ENCODE measurements around the gene FYN. TPM values are rescaled to one million over a fixed set of nuclear protein-coding genes. Genes with fewer than 3 reads are reported as not detected.

FYN gene
- total and polyA plus RNA-seq, 2 of the 13 experiments (the other 11 are each of a cell fraction or from before 2014, with no cell fraction given) = 15.5 to 24.6 TPM

GRCh38 chr6:111614833-111615582, 258.2 kb downstream of the FYN start (continued):
- no peak for TF ChIP-seq ZNF546 (CRISPR knock-in tag; conservative IDR thresholded peaks at IDR 0.05)
- 0 out of 2 replicates have a peak, but pooled peaks have one; percentile 21 for TF ChIP-seq ZNF124 (CRISPR knock-in tag; IDR thresholded peaks at IDR 0.05)
- TF ChIP-seq, protein P1, sequence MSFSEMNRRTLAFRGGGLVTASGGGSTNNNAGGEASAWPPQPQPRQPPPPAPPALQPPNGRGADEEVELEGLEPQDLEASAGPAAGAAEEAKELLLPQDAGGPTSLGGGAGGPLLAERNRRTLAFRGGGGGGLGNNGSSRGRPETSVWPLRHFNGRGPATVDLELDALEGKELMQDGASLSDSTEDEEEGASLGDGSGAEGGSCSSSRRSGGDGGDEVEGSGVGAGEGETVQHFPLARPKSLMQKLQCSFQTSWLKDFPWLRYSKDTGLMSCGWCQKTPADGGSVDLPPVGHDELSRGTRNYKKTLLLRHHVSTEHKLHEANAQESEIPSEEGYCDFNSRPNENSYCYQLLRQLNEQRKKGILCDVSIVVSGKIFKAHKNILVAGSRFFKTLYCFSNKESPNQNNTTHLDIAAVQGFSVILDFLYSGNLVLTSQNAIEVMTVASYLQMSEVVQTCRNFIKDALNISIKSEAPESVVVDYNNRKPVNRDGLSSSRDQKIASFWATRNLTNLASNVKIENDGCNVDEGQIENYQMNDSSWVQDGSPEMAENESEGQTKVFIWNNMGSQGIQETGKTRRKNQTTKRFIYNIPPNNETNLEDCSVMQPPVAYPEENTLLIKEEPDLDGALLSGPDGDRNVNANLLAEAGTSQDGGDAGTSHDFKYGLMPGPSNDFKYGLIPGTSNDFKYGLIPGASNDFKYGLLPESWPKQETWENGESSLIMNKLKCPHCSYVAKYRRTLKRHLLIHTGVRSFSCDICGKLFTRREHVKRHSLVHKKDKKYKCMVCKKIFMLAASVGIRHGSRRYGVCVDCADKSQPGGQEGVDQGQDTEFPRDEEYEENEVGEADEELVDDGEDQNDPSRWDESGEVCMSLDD (CRISPR knock-in tag; IDR thresholded peaks at IDR 0.05; ENCODE audit: borderline replicate concordance) = no peak
- TF ChIP-seq ZNF335 (CRISPR knock-in tag; IDR thresholded peaks at IDR 0.05) = no peak
- TF ChIP-seq SMARCC2 (IDR thresholded peaks at IDR 0.05) = no peak
- no peak for TF ChIP-seq RELA (CRISPR knock-in tag; IDR thresholded peaks at IDR 0.05)
- no peak for TF ChIP-seq ESRRA (CRISPR knock-in tag; IDR thresholded peaks at IDR 0.05; ENCODE audit: low read depth)
- TF ChIP-seq FOXP1 (IDR thresholded peaks at IDR 0.05) = no peak
- TF ChIP-seq FOXP1 (CRISPR knock-in tag; IDR thresholded peaks at IDR 0.05) = no peak
- no peak for TF ChIP-seq BRD4 (CRISPR knock-in tag; IDR thresholded peaks at IDR 0.05)
- TF ChIP-seq ARHGAP35 (CRISPR knock-in tag; IDR thresholded peaks at IDR 0.05; ENCODE audit: borderline replicate concordance) = no peak; the same call in 1 of the 2 replicates
- no peak for TF ChIP-seq ARNT (IDR thresholded peaks at IDR 0.05)
- no peak for TF ChIP-seq ZNF496 (CRISPR knock-in tag; IDR thresholded peaks at IDR 0.05; ENCODE audit: insufficient replicate concordance)
- no peak for TF ChIP-seq ZBTB8A (CRISPR knock-in tag; IDR thresholded peaks at IDR 0.05; ENCODE audit: borderline replicate concordance, low read depth)
- no peak for TF ChIP-seq ZFX (CRISPR knock-in tag; IDR thresholded peaks at IDR 0.05; ENCODE audit: low read depth)
- no peak for TF ChIP-seq CSRNP1 (CRISPR knock-in tag; IDR thresholded peaks at IDR 0.05)
- no peak for TF ChIP-seq TOPORS (CRISPR knock-in tag; IDR thresholded peaks at IDR 0.05)
- TF ChIP-seq FOXJ3 (CRISPR knock-in tag; IDR thresholded peaks at IDR 0.05; ENCODE audit: borderline replicate concordance) = no peak; the same call in 1 of the 2 replicates
- no peak for TF ChIP-seq ZNF674 (CRISPR knock-in tag; IDR thresholded peaks at IDR 0.05; ENCODE audit: low read depth)
- no peak for TF ChIP-seq ZC3H4 (CRISPR knock-in tag; IDR thresholded peaks at IDR 0.05; ENCODE audit: borderline replicate concordance)
- no peak for TF ChIP-seq ZNF766 (CRISPR knock-in tag; IDR thresholded peaks at IDR 0.05; ENCODE audit: borderline replicate concordance)
- TF ChIP-seq KDM6A (CRISPR knock-in tag; IDR thresholded peaks at IDR 0.05; ENCODE audit: low read depth) = no peak
- no peak for TF ChIP-seq ZNF432 (CRISPR knock-in tag; IDR thresholded peaks at IDR 0.05; ENCODE audit: borderline replicate concordance)
- TF ChIP-seq, protein P2, sequence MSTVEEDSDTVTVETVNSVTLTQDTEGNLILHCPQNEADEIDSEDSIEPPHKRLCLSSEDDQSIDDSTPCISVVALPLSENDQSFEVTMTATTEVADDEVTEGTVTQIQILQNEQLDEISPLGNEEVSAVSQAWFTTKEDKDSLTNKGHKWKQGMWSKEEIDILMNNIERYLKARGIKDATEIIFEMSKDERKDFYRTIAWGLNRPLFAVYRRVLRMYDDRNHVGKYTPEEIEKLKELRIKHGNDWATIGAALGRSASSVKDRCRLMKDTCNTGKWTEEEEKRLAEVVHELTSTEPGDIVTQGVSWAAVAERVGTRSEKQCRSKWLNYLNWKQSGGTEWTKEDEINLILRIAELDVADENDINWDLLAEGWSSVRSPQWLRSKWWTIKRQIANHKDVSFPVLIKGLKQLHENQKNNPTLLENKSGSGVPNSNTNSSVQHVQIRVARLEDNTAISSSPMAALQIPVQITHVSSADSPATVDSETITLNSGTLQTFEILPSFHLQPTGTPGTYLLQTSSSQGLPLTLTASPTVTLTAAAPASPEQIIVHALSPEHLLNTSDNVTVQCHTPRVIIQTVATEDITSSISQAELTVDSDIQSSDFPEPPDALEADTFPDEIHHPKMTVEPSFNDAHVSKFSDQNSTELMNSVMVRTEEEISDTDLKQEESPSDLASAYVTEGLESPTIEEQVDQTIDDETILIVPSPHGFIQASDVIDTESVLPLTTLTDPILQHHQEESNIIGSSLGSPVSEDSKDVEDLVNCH (CRISPR knock-in tag; IDR thresholded peaks at IDR 0.05) = no peak; the same call in 1 of the 2 replicates

Measured in HepG2 (cell line).